ENCODE results near the gene OR51V1.

DNA sequence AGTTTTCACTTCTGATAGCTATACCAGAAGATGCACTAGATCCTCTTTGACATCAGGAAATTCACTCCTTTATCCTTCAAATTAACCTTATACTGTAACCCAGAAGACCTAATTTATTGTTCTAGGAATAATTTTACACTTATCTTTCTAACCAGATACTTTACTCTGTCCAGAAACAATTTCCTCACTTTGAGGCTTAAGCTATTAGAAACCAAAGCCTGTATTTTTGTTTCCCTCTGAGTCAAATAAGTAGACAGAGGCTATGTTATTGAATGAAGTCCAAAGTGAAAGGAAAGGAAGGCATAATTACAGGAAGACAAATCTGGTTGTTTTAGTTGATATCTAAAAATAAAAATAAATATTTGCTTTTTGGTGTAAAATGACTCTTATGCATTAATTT lies 2.2 kb downstream of the OR51V1 start:
- TF ChIP-seq, protein P1, sequence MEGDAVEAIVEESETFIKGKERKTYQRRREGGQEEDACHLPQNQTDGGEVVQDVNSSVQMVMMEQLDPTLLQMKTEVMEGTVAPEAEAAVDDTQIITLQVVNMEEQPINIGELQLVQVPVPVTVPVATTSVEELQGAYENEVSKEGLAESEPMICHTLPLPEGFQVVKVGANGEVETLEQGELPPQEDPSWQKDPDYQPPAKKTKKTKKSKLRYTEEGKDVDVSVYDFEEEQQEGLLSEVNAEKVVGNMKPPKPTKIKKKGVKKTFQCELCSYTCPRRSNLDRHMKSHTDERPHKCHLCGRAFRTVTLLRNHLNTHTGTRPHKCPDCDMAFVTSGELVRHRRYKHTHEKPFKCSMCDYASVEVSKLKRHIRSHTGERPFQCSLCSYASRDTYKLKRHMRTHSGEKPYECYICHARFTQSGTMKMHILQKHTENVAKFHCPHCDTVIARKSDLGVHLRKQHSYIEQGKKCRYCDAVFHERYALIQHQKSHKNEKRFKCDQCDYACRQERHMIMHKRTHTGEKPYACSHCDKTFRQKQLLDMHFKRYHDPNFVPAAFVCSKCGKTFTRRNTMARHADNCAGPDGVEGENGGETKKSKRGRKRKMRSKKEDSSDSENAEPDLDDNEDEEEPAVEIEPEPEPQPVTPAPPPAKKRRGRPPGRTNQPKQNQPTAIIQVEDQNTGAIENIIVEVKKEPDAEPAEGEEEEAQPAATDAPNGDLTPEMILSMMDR (conservative IDR thresholded peaks at IDR 0.05; ENCODE audit: low read length) = no peak
- TF ChIP-seq EZH2phosphoT487 (IDR thresholded peaks at IDR 0.05; ENCODE audit: borderline replicate concordance) = no peak

All from Loucy (cell line).